Measurements from ENCODE around the gene SLC35D2.

Gene SLC35D2

DNA sequence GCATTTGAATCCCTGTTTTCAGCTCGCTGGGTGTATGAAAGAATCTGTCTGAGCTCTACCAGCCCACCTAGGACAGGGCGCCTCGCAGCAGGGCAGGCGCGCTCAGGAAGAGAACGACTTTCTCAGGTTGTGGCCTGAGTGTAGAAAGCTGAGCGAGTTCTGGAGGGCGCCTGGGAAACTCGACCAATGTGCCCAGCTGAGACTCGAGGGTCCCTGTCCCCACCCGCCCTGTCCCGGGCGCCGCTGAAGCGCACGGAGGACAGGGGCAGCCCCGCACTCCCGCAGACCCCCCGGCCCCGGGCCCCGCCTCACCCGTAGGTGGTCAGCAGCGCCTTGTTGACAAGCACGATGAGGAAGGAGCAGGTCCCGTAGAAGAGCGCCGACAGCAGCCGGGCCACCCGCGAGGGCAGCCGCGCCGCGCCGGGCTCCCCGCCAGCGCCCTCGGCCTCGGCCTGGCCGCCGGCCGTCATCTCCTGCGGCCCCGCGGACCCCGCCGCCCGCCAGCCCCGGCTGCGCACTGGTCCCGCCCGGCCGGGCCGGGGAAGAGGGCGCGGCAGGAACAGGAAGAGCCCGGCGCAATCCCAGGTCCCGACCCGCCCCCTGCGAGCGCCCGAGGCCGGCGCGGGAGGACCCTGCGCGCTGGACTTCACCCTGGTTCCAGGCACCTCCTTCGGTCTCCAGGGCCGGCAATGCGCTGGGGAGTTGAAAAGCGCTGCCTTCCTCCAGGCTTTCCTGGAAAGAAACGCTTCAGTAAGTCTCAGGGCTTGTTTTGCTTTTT lies at the start of gene SLC35D2:
SLC35D2 (minus strand) TSS at position 547 of the 778 bp plus-strand sequence; CDS start at position 470, 77 bp downstream.
- no peak for DNase-seq (ENCODE audit: low read depth in 3 of 3)

DNA sequence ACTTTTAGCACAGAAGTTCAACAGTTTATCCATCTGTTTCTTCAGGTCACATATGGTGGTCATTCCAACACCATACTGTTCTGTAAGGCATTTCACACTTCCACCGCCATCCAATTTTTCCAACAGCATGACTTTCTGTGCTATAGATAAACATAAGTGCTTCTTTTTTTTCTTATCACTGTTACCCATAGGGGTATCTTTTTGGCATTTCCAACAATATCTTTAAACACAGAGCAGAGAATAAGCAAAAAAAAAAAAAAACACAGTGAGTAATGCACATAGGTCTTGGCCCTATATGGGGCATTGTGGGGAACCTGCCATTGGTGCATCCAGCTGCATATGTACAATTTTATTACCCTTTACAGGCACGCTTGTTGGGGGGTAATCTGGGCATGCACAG lies 46.9 kb upstream of the SLC35D2 start:
- no peak for DNase-seq (ENCODE audit: low read depth in 3 of 3)

DNA sequence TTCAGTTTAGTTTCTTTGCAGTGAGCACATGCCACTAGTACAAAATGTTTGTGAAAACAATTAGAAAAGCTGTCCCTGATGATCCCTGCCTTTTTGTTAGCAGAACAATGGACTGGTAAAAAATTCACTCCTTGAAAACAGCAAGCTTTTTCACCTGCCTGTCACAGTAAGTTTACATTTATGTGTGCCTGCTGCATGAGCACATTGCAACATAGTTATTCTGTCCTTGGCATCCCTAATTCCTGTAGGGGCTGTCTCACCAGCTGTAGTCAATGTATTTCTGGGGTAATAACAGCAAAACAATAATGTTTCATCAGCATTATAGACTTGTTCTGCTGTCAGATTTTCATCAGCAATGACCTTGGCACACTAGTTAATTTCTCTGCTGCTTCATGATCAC lies 46.2 kb upstream of the SLC35D2 start:
- DNase-seq (ENCODE audit: low read depth in 3 of 3), result no peak

DNA sequence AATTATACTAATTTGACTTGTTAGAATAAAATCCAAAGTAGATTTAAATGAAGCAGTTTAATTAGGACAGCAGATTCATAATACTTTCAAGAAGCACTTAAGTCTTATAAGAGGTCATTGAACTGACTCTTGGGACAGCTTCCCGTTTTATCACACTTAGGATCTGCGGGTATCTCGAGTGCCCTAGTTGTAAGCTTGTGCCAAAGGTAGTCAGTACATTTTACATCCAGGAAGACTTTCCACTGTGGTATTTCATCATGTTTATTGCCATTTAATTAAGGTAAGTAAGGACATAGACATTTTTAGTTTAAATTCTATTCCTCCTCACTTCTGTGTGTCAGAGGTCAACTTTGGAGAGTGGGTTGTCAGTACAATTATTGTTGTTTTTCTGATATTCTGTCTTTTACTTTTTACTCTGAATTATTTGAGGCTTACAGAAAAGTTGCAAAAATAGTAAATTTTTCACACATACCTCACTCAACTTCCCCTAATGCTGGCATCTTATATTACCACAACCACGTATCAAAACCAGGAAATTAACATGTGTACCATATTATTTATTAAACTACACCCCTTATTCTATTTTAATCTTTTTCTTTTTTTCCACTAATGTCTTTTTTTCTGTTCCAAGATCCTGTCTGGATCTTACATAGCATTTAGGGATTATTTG lies 42.1 kb upstream of the SLC35D2 start:
- no peak for DNase-seq (ENCODE audit: low read depth in 3 of 3)

DNA sequence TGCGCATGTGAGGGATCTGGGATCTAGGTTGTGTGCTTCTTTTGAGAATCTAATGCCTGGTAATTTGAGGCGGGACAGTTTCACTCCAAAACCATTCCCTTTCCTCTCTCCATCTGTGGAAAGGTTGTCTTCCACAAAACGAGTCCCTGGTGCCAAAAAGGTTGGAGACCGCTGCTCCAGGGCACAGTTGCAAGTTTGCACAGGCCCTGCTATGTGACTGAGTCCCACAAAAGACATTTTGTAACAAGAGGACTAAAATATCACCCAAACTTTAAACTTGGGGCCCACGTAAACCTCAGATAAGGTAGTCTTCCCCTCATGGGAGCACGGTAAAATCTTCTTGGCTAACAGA lies 40.5 kb upstream of the SLC35D2 start:
- DNase-seq (ENCODE audit: low read depth in 3 of 3), result no peak

DNA sequence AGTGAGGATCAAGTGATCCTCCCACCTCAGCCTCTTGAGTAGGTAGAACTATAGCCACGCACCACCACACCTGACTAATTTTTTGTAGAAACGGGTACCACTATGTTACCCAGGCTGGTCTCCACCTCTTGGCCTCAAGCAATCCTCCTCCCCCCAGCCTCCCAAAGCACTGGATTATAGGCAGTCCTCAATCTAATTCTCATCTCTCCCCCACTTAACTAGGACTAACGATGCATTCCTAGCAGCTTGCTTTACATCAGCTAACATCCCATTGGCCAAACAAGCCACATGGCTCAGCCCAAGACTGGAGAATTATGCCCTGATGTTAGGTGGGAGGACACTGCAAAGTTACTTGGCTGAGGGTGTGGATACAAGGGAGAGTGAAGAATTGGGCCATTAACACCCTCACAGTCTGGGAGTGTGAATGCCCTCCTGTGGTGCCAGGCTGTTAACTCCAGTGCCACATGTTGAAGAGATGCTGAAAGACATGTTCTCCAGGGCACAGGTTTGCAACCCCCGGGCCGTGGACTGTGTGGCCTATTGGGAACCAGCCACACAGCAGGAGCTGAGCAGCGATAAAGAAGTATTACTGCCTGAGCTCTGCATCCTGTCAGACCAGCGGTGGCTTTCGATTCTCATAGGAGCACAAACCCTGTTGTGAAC lies 39.9 kb upstream of the SLC35D2 start:
- no peak for DNase-seq (ENCODE audit: low read depth in 3 of 3)

DNA sequence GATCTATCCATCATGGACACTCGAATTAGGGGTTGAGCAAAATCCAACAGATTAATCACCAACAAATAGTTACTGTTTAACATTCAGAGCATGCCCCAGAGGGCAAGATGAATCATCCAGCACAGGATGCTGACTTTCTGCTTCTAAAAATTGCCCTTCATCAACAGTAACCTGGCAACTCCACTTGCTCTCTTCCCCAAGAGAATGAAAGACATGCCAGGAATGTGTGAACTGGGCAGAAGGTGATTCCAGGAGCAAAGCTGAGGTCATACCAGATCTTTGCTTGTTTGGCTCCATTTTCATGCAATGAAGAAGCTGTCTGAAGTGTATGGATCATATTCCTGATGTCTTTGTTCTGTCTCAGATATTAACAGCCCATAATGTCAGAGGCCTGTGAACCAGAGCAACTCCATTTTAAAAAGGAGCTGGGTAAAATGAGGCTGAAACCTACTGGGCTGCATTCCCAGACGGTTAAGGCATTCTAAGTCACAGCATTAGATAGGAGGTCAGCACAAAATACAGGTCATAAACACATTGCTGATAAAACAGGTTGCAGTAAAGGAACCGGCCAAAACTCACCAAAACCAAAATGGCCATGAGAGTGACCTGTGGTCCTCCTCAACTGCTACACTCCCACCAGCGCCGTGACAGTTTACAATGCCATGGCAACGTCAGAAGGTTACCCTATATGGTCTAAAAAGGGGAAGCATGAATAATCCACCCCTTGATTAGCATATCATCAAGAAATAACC lies 37.1 kb upstream of the SLC35D2 start:
- peak in 1 of 3 experiments; percentile 5 for DNase-seq (ENCODE audit: low read depth in 3 of 3)

DNA sequence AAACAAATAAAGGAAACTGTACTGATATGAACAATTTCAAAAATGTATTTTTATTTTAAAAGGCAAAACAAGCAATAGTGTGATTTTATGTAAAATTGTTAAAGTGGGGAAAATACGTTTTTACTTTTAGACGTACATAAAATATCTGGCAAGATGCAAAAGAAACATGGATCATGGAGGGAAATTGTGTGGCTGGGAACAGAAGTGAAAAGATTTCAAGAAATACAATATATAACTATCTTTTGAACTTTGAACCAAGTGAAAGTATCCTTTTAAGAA lies 36.1 kb upstream of the SLC35D2 start:
- DNase-seq (ENCODE audit: low read depth in 3 of 3), result no peak

DNA sequence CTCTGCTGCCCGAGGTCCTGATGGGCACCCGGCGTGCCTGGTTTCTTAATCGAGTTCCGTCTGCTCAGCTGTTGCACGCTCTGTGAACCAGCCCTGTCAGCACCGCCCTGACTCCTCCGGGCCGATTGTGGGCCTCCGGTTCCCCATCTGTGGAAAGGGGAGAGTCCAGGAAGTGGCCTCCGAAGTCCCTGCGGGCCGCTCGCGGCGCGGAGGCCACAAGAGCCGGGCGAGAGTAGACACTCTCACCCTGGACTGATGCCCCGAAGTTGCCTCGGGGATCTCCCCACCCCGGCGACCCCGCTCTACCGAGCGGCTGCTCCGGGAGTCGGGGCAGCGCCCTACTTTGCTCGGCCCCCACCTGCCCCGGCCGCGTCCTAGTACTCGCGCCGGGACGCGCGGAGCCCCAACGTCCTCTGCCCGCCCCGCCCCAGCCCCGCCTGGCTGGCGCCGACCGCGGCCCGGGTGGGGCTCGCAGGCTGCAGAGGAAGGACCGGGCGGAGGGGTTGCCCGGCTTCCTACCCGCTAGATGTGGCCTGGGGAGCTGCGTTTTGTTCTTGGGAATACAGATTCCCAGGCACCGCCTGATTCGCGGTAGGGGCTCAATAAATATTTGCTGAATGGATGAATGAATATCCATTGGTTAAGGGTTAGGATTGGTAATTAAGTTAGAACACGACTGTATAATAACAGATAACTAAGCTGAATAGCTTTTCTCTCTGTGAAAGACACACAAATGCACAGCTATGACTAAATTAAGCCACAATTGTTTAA lies 35.6 kb upstream of the SLC35D2 start:
- DNase-seq (ENCODE audit: low read depth in 3 of 3), result peak in 2 of 3 experiments; percentile 17 to 18

DNA sequence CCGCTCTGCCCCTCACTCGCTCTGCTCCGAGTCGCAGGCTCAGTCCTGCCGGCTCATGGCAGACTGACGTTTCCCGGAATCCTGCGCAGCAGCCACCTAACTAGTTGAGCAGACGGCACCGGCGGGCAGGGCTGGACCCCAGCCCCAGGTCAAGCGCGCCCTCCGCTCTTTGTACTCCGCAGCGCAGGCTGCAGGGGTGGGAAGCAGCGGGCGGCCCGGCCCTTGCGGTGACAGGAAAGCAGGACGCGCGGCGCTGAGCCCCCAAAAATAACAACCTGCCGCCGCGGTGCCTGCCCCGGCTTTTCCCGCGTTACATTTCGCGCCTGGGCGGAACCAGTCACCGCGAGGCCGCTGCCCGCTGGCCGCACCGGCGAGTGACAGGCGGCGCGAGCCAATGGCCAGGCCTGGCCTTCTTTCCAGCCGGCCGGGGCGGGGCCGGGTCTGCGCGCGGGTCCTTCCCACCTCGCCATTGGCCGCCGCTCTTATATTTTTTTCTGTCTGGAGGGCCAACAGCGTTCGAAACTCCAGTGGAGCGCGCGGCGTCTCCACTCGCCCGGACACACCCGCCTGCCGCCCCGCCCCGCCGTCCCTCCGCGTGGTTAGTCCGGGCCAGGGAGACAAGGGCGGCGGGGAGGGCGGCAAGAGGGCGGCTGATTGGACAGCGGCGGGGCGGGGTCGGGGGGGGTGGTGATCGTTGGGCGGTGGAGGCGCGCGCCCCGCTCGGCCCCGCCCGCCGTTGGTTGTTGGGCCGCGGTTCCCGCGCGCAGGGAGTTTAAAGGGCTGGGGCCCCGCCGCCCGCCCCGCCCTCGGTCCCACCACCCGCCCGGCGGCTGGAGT lies 34.8 kb upstream of the SLC35D2 start, which contains the start of gene ZNF367:
ZNF367 (minus strand) TSS at position 288 of the 837 bp plus-strand sequence. CDS start 338 bp downstream, outside the sequence.
- DNase-seq (ENCODE audit: low read depth in 3 of 3), result peak; percentile 79 to 87 (median 85)

DNA sequence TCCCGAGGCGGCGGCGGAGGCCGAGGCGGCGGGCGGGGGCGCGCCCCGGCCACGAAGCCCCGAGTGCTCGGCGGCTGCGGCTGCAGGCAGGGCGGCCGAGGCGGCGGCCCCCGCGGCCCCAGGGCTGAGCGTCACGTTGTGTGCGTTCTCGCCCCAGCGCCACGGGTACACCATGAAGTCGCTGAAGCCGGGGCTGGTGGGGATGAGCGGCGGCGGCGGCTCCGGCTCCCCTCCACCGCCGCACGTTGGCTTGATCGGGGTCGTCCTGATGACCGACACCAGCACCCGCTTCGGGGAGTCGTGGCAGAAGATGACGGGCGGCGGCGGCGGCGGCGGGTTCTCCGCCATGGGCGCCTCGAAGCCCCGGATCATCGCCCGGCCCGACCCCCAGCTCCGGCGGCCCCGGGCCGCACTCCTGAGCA lies 34.2 kb upstream of the SLC35D2 start:
- DNase-seq (ENCODE audit: low read depth in 3 of 3), result peak in 1 of 3 experiments; percentile 17

DNA sequence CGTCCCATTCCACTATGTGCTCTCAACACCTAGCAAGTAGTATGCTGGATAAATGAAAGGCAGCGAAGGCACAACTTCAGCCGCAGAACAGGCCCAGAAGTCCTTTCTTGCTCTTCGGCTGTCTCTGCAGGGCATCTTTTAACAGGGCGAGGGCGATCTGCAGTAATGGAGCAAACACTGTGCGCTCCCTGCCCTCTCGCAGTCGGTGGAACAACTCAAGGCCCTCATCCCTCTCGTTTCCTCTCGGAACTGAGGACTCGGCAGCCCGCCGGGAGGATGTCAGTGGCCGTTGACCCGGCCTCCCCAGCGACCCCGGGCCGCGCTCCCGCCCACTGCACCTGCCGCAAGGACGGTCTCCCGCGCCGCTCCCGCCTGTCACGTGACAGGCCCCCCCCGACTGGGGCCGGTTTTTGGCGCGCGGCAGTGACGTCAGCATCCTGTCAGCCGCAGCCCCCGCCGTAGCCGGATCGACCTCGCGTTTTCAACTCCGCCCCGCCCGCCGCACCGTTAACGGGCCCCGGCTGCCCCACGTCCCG lies 33.6 kb upstream of the SLC35D2 start:
- DNase-seq (ENCODE audit: low read depth in 3 of 3), result peak; percentile 84 to 90 (median 90)

DNA sequence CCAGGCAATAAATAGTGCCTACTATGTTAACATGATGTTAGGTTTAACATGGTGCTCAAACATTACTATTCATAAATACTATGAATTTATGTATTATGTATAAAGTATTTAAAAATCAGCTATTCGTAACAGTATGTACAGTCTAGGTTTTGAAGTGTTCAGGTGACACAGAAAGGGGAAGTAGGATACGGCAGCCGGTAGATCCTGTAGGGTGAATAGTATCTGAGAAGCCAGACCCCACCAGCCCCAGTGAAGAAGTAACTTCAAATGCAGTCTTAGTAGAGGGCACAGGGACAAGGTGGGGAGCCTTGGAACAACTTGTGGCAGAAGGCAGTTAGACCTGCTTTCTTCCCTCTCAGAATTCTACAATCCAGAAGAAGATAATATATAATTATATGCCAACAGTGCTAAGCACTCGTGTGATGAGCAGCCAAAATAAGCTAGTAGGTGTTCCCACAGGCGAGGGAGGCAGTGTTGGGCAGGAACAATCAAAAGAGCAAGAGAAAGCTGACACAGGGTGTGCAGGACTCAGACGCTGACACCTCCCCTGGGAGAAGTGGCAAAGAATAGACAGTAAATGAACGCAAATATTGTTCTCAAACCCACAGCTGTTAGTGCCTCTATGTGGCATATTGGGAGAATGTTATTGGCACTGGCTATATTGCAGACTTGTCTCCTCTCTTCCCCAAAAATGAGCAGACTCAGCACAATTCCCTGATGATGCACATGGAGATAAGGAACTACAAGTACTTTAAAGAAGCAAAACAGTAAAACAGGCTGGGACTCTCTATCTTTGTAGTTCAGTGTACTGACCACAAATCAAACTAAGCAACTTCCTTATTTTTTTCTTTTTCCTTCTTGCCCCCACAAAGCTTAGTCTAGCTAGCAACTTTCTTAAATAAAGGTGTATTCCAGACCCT lies 30.1 kb upstream of the SLC35D2 start:
- no peak for DNase-seq (ENCODE audit: low read depth in 3 of 3)

DNA sequence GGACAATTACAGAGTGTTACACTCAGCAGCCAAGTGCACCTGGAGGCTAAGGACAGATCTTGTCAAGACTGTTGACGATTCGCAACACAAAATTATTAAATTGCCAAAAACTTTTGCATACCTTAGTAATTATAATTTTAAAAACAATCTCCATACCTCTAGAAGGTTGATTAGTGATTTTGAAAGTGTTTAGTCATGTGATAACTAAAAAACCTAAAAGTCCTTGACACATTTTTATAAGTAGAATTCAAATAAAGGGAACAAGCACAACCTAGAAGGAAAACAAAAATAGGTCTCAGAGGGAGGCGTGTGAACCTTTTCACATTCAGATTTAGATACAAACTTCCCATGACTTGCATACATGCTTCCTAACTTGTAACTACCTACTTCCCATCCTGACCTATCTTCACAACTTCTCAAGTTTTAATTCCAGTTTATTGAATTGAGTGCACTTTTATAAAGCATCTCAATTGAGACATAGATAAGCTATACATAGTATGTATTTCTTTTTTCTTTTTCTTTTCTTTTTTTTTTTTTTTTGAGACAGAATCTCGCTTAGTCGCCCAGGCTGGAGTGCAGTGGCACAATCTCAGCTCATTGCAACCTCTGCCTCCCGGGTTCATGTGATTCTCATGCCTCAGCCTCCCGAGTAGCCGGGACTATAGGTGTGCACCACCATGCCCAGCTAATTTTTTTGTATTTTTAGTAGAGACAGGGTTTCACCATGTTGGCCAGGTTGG lies 28.8 kb upstream of the SLC35D2 start:
- no peak for DNase-seq (ENCODE audit: low read depth in 3 of 3)

DNA sequence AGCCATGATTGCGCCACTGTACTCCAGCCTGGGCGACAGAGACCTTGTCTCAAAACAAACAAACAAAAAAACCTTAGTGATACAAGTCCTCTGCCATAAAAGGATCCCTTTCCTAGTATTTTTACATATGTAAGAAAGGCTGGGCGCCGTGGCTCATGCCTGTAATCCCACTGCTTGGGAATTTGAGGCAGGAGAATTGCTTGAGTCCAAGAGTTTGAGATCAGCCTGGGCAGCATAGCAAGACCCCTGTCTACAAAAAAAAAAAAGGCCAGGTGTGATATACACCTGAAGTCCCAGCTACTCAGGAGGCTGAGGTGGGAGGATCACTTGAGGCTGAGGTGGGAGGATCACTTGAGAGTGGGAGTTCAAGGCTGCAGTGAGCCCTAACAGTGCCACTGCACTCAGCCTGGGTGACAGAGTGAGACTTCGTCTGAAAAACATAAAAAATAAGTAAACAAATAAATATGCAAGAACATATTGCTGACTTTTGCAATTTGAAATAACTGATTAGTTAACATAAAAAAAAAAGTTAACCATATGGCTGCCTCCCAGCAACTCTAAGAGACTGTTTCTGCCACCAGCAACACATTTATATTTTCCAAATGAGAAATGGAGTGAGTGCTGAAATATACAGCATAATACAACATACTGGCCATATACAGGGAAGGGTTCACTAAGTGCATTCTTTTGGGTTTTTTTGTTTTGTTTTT lies 27.8 kb upstream of the SLC35D2 start:
- DNase-seq (ENCODE audit: low read depth in 3 of 3), result no peak

DNA sequence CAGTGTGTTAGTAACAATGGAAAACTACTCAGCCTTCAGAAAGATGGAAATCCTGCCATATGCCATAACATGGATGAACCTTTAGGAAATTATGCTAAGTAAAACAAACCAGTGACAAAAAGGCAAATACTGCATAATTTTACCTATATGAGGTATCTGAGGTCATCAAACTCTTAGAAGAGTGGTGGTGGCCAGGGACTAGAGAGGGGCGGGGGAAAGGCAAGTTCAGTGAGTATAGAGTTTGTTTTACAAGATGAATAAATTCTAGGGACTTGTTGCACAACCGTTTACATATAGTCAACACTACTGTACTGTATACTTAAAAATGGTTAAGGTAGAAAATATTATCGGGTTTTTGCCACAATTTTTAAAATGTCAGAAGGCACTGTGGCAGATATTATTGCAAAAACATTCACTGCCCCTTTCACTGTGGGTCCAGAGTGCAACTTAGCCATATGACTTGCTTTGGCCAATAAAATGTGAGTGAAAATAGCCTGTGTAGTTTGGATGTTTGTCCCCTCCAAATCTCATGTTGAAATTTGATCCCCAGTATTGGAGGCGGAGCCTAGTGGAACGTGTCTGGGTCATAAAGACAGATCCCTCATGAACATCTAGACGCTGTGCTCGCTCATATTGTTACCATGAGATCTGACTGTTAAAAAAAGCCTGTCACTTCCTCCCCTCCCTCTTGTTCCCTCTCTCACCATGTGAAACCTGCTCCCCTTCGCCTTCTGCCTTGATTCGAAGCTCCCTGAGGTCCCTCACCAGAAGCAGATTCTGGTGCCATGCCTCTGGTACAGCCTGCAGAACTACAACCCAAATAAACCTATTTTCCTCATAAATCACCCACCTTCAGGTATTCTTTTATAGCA lies 25.1 kb upstream of the SLC35D2 start:
- no peak for DNase-seq (ENCODE audit: low read depth in 3 of 3)

Data from stimulated activated CD4-positive, alpha-beta T cell treated with anti-CD3 and anti-CD28 coated beads, TNF-alpha, amount 100 ng/mL, for 4 hours (primary cell).